ENCODE measurements around the gene TPRN.

- TF ChIP-seq CTCF (IDR thresholded peaks at IDR 0.05) (no peak), POLR2A (IDR thresholded peaks at IDR 0.05) (no peak)
These were observed 33.2 kb downstream of the TPRN start for GRCh38 chr9:137167277-137167746.

Data from body of pancreas (tissue), 4 donors.